ENCODE results near the gene CES5A. TPM values are rescaled to one million over a fixed set of nuclear protein-coding genes. Genes with fewer than 3 reads are reported as not detected.
"Not testable (repeated sequence)": the region's sequence is repeated elsewhere in the genome, so short reads cannot be mapped to it uniquely, and the experiment has no call there.

Gene CES5A
- total and polyA plus RNA-seq, 2 experiments from 2014 or later: not detected

DNA sequence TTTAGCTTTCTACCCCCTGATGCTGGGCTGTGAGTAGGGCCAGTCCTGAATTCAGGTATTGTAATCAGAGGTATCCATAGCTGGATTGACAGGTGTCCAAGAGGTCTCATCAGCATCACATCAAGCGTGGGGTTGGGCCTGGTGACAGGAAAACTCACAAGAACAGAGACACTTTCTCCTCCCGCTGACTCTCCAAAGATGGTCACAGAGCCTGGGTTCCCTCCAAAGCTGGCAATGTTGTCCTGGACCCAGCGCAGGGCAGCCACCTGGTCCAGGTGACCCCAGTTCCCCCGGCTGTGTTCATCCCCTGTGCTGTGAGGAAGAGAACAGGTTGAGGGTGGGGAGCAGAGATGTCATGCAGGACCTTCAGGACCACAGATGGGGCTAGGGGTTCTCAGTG lies 54.0 kb downstream of the CES5A start:
- TF ChIP-seq EZH2 (IDR thresholded peaks at IDR 0.05; ENCODE audit: insufficient read depth, poor library complexity, severe bottlenecking) (no peak), EZH2phosphoT487 (IDR thresholded peaks at IDR 0.05; ENCODE audit: insufficient read depth, low read depth) (no peak)
- H4K20me1 ChIP-seq (ENCODE audit: insufficient read depth): no peaks in the 10 kb centered on the region
- H3K27ac ChIP-seq: no peak overlapping the region
- DNase-seq: no peak
- no peaks in the 10 kb centered on the region for H3F3A ChIP-seq (ENCODE audit: insufficient read depth)
- no peaks in the 10 kb centered on the region for H3K9me3 ChIP-seq (ENCODE audit: low read depth)
- no peak overlapping the region for H3K9ac ChIP-seq
- no peak overlapping the region for H3K4me2 ChIP-seq (ENCODE audit: unreplicated experiment)
- H3K27me3 ChIP-seq (replicated peaks; ENCODE audit: insufficient read depth): no peaks in the 10 kb centered on the region
- no peak overlapping the region for H2AFZ ChIP-seq
- H3K4me1 ChIP-seq (ENCODE audit: insufficient read depth): no peaks in the 10 kb centered on the region
- H3K79me2 ChIP-seq (ENCODE audit: insufficient read depth): no peaks in the 10 kb centered on the region
- H3K9me2 ChIP-seq (ENCODE audit: insufficient read depth): no peaks in the 10 kb centered on the region
- H3K36me3 ChIP-seq (ENCODE audit: low read depth): no peaks in the 10 kb centered on the region
- 51 to 60% methylated on average over 4 of the region's 4 CpGs for WGBS, 2 experiments (ENCODE audit: low coverage in 1 of 2, low lambda C conversion rate in 2 of 2, missing lambda C conversion rate in 2 of 2)
- H3K4me3 ChIP-seq: no peak overlapping the region
- in situ Hi-C loops (cut with MboI): no loop called here

DNA sequence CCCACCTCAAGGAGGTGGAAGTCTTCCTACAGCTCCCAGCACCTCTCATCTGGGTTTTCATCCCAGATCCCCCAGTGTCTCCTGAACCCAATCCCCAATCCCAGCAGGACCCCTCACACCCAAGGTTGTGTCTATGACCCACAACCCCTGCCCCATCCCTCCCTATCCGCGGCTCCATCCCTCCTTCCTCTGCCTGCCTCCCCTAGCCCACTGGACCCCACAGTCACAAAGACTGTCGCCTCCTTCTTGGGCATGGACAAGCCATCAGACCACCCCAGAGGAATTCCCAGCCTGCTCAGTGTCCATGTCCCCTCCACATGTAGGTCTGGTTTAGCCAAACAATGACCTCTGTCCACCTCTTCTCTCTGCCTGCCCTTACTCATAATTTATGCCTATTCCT lies 54.6 kb downstream of the CES5A start:
- in situ Hi-C loops (cut with MboI): no loop called here
- H3K4me3 ChIP-seq: no peak overlapping the region
- no peak overlapping the region for H3K9ac ChIP-seq
- no peaks in the 10 kb centered on the region for H4K20me1 ChIP-seq (ENCODE audit: insufficient read depth)
- H3K79me2 ChIP-seq (ENCODE audit: insufficient read depth): no peaks in the 10 kb centered on the region
- no peak overlapping the region for H3K4me2 ChIP-seq (ENCODE audit: unreplicated experiment)
- H3K36me3 ChIP-seq (ENCODE audit: low read depth): no peaks in the 10 kb centered on the region
- TF ChIP-seq EZH2phosphoT487 (IDR thresholded peaks at IDR 0.05; ENCODE audit: insufficient read depth, low read depth) (no peak), EZH2 (IDR thresholded peaks at IDR 0.05; ENCODE audit: insufficient read depth, poor library complexity, severe bottlenecking) (no peak)
- no peaks in the 10 kb centered on the region for H3K9me3 ChIP-seq (ENCODE audit: low read depth)
- no peak overlapping the region for H3K27ac ChIP-seq
- no peak for DNase-seq
- H3F3A ChIP-seq (ENCODE audit: insufficient read depth): no peaks in the 10 kb centered on the region
- WGBS, 2 experiments (ENCODE audit: low coverage in 1 of 2, low lambda C conversion rate in 2 of 2, missing lambda C conversion rate in 2 of 2): 64 to 76% methylated on average over 1 to 3 of the region's 3 CpGs
- H3K4me1 ChIP-seq (ENCODE audit: insufficient read depth): no peaks in the 10 kb centered on the region
- no peaks in the 10 kb centered on the region for H3K9me2 ChIP-seq (ENCODE audit: insufficient read depth)
- no peaks in the 10 kb centered on the region for H3K27me3 ChIP-seq (replicated peaks; ENCODE audit: insufficient read depth)
- no peak overlapping the region for H2AFZ ChIP-seq

DNA sequence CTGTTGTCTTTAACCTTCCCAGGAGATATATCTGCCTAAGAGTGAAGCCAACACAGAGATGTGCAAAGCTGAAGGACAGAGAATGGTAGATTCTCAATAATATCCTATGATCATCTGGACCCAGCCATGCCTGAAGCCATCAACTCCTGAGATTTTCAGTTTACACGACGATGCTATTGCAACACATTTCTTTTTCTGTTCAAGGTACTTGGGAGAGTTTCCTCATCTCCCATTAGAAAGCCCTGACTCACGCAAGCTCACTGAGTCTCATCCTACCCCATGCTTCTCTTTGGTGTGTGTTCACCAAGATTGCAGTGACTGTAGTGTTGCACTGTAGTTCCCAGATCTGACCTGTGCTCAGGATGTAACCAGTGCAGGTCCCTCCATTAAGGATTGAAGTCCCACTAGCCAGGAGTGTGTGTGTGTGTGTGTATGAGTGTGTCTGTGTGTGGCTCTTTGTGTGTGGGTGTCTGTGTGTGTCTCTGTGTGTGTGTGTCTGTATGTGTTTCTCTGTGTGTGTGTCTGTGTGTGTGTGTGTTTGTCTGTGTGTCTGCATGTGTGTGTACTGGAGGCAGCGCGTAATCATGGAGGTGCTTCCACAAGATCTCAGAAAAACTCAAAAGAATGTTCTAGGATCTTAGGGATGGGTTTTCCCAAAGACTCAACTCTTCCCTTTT lies 57.8 kb downstream of the CES5A start:
- no peaks in the 10 kb centered on the region for H3K36me3 ChIP-seq (ENCODE audit: low read depth)
- in situ Hi-C loops (cut with MboI): no loop called here
- no peak overlapping the region for H2AFZ ChIP-seq
- TF ChIP-seq EZH2 (IDR thresholded peaks at IDR 0.05; ENCODE audit: insufficient read depth, poor library complexity, severe bottlenecking): no peak
- TF ChIP-seq EZH2phosphoT487 (IDR thresholded peaks at IDR 0.05; ENCODE audit: insufficient read depth, low read depth): no peak
- H3K9me3 ChIP-seq (ENCODE audit: low read depth): no peaks in the 10 kb centered on the region
- H4K20me1 ChIP-seq (ENCODE audit: insufficient read depth): no peaks in the 10 kb centered on the region
- no peaks in the 10 kb centered on the region for H3F3A ChIP-seq (ENCODE audit: insufficient read depth)
- H3K9ac ChIP-seq: no peak overlapping the region
- H3K9me2 ChIP-seq (ENCODE audit: insufficient read depth): no peaks in the 10 kb centered on the region
- no peaks in the 10 kb centered on the region for H3K79me2 ChIP-seq (ENCODE audit: insufficient read depth)
- WGBS, 2 experiments (ENCODE audit: low coverage in 1 of 2, low lambda C conversion rate in 2 of 2, missing lambda C conversion rate in 2 of 2): 66 to 68% methylated on average over 5 of the region's 5 CpGs
- H3K27me3 ChIP-seq (replicated peaks; ENCODE audit: insufficient read depth): no peaks in the 10 kb centered on the region
- no peak for DNase-seq
- H3K27ac ChIP-seq: no peak overlapping the region
- H3K4me2 ChIP-seq (ENCODE audit: unreplicated experiment): no peak overlapping the region
- no peak overlapping the region for H3K4me3 ChIP-seq
- no peaks in the 10 kb centered on the region for H3K4me1 ChIP-seq (ENCODE audit: insufficient read depth)

DNA sequence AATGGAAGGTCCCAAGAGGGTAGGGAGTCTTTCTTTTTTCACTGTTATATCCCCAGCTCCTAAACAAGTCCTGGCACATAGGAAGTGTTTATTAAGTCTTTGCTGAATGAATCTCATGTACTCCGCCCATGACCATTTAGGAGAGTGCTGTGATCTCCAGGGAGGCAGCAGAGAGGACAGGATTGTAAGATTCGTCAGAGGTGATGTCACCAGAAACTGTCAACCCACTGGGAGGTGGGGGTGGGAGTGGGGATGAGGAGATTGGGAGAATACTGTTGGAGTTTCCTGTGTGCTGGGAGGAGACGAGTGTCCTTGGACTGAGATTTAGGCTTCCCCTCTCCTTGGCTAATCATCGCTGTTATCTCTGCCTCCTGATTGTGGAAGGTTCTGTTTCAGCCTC lies 59.0 kb downstream of the CES5A start:
- DNase-seq; in situ Hi-C loops (cut with MboI): not testable (repeated sequence)
- WGBS, 2 experiments (ENCODE audit: low coverage in 1 of 2, low lambda C conversion rate in 2 of 2, missing lambda C conversion rate in 2 of 2): 43 to 48% methylated on average over 4 of the region's 4 CpGs

DNA sequence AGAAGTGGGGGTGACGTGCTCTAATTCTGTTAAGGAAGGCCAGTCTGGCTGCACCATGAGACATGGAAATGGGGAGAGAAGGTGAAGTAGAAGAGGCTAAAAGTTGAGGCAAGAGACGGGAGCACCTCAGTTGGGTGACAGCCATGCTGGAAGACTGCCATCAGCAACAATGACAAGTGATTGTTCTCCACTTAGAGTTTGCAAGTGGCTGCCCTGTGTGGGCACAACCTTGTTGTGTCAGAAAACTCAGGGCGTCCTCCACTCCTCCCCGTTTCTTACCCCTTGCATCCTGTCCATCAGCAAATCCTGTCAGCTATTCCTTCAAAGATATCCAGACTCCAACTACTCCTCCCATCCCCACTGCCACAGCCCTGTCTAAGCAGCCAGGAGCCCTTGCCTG lies 59.9 kb downstream of the CES5A start:
- no peaks in the 10 kb centered on the region for H3K79me2 ChIP-seq (ENCODE audit: insufficient read depth)
- H3K4me3 ChIP-seq: no peak overlapping the region
- no peaks in the 10 kb centered on the region for H4K20me1 ChIP-seq (ENCODE audit: insufficient read depth)
- no peak overlapping the region for H3K9ac ChIP-seq
- H3K36me3 ChIP-seq (ENCODE audit: low read depth): no peaks in the 10 kb centered on the region
- no peak overlapping the region for H3K27ac ChIP-seq
- DNase-seq: no peak
- H3K27me3 ChIP-seq (replicated peaks; ENCODE audit: insufficient read depth): no peaks in the 10 kb centered on the region
- H3K4me1 ChIP-seq (ENCODE audit: insufficient read depth): no peaks in the 10 kb centered on the region
- H3K9me2 ChIP-seq (ENCODE audit: insufficient read depth): no peaks in the 10 kb centered on the region
- in situ Hi-C loops (cut with MboI): no loop called here
- no peaks in the 10 kb centered on the region for H3K9me3 ChIP-seq (ENCODE audit: low read depth)
- 52 to 57% methylated on average over 3 of the region's 4 CpGs for WGBS, 2 experiments (ENCODE audit: low coverage in 1 of 2, low lambda C conversion rate in 2 of 2, missing lambda C conversion rate in 2 of 2)
- no peaks in the 10 kb centered on the region for H3F3A ChIP-seq (ENCODE audit: insufficient read depth)
- no peak overlapping the region for H3K4me2 ChIP-seq (ENCODE audit: unreplicated experiment)
- H2AFZ ChIP-seq: no peak overlapping the region
- TF ChIP-seq EZH2 (IDR thresholded peaks at IDR 0.05; ENCODE audit: insufficient read depth, poor library complexity, severe bottlenecking) (no peak), EZH2phosphoT487 (IDR thresholded peaks at IDR 0.05; ENCODE audit: insufficient read depth, low read depth) (no peak)

More for the DNA sequence above, 59.0 kb downstream of the CES5A start:
- not testable (repeated sequence) for H3K79me2 ChIP-seq (ENCODE audit: insufficient read depth); H3K9me2 ChIP-seq (ENCODE audit: insufficient read depth); H3K9me3 ChIP-seq (ENCODE audit: low read depth); H3K4me1 ChIP-seq (ENCODE audit: insufficient read depth); H3K9ac ChIP-seq; H3F3A ChIP-seq (ENCODE audit: insufficient read depth); H3K27me3 ChIP-seq (replicated peaks; ENCODE audit: insufficient read depth); H3K36me3 ChIP-seq (ENCODE audit: low read depth); H3K4me2 ChIP-seq (ENCODE audit: unreplicated experiment); H3K4me3 ChIP-seq; H3K27ac ChIP-seq; H4K20me1 ChIP-seq (ENCODE audit: insufficient read depth); H2AFZ ChIP-seq

DNA sequence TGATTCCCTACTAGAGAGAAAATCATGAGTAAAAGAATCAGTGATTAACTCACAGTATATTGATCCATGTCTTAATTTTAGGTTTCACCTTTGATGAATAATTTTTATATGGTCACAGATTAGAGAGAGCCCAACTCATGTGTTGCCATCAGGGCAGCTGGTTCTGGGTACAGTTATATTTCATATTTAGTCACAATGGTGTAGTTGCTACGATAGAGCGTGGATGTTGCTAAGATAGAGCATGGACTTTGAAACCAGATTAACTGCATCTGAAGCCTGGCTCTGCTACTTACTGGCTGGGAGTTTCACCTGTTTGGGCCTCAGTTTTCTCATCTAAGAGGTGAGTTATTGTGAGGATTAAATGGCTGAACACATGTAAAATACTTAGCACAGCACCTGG lies 61.0 kb downstream of the CES5A start:
- H3K79me2 ChIP-seq (ENCODE audit: insufficient read depth); H4K20me1 ChIP-seq (ENCODE audit: insufficient read depth); H3K27ac ChIP-seq; H3K9me3 ChIP-seq (ENCODE audit: low read depth); H3F3A ChIP-seq (ENCODE audit: insufficient read depth); H3K4me3 ChIP-seq; H3K36me3 ChIP-seq (ENCODE audit: low read depth); H3K4me2 ChIP-seq (ENCODE audit: unreplicated experiment); H3K9ac ChIP-seq; H3K9me2 ChIP-seq (ENCODE audit: insufficient read depth); in situ Hi-C loops (cut with MboI); H2AFZ ChIP-seq; H3K4me1 ChIP-seq (ENCODE audit: insufficient read depth); DNase-seq; H3K27me3 ChIP-seq (replicated peaks; ENCODE audit: insufficient read depth): not testable (repeated sequence)
- 16 to 21% methylated on average over 2 of the region's 2 CpGs for WGBS, 2 experiments (ENCODE audit: low coverage in 1 of 2, low lambda C conversion rate in 2 of 2, missing lambda C conversion rate in 2 of 2)

DNA sequence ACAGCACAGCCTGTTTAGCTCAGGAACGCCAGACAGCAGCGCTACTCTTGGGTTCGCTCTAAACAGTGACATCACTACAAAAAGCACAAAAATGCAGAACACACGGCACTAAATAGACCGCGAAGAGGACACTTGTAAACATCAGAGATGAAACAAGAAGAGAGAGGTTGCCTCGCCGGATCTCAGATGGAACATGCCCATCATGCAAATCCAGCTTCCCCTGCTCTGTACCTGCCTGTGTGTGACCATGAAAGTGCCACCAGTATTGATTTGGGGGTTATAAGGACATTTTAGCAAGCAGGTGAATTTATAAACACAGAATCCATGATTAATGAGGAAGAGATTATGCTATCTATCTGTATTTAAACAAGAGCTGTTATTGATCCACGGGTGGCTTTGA lies 61.4 kb downstream of the CES5A start:
- H3K9me2 ChIP-seq (ENCODE audit: insufficient read depth); H3K4me1 ChIP-seq (ENCODE audit: insufficient read depth); H2AFZ ChIP-seq; H3K79me2 ChIP-seq (ENCODE audit: insufficient read depth); DNase-seq; H4K20me1 ChIP-seq (ENCODE audit: insufficient read depth); H3K9me3 ChIP-seq (ENCODE audit: low read depth); H3K9ac ChIP-seq; H3F3A ChIP-seq (ENCODE audit: insufficient read depth); in situ Hi-C loops (cut with MboI); H3K4me2 ChIP-seq (ENCODE audit: unreplicated experiment); H3K36me3 ChIP-seq (ENCODE audit: low read depth); H3K4me3 ChIP-seq; H3K27ac ChIP-seq; H3K27me3 ChIP-seq (replicated peaks; ENCODE audit: insufficient read depth): not testable (repeated sequence)
- 68 to 74% methylated on average over 8 to 9 of the region's 9 CpGs for WGBS, 2 experiments (ENCODE audit: low coverage in 1 of 2, low lambda C conversion rate in 2 of 2, missing lambda C conversion rate in 2 of 2)
